Choroid plexus epithelial cell (primary cell): Measurements from ENCODE around the gene GRAMD4.

Experiments
- DNase-seq: peaks from one replicate; pipeline ENCODE4 v3.0.0-alpha.2; 2010; ENCODE audit warnings: low read depth
- H3K4me3 ChIP-seq: 2 replicates; pipeline ENCODE4 v1.5.1; 2011; ENCODE audit warnings: low read depth, mild to moderate bottlenecking, control low read depth, low read length, moderate library complexity
- CTCF ChIP-seq: conservative IDR thresholded peaks from 2 replicates; pipeline ENCODE4 v1.5.1; 2011; ENCODE audit warnings: low read depth, mild to moderate bottlenecking, control low read depth, inconsistent platforms, low read length, moderate library complexity

The GRAMD4 gene

DNA sequence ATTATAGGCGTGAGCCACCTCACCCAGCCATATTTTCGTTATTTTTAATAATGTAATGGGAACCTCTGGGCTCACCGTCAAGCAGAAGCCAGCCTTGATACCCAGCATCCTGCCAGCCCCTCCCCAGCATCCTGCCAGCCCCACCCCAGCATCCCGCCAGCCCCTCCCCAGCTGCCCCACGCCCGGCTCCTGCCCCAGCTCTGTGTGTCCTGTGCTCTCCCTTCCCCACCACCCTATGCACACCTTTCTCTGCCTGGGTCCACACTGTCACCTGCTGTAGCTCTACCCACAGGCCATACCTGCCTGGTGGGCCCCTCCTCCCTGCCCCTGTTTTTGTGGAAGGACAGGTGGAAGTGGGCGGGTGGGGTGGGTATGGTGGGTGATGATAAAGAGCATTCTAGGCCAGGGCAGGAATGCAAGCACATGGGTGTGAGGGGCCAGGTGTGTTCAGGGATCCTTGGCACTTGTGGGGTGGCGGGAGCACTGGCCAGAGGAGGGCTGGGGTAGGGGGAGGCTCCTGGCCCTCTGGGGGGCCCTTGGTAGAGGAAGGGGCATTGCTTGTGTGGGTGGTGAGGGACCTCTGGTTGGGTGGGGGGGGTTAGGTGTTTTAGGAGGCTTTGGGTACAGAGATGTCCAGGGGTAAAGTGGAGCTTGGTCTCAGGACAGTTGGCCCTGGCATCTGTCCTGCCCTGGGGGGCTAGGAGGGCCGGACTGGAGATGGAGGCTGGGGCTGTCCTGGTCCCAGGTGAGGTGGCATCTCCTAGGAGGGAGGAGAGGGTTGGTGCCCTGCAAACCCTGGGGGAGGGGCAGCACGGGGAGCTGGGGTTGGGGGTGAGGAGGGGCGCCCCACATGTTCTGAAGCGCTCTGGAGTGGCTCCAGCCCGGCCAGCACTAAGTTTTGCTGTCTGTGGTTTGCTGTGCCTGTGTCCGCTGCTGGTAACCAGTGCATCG, 25.9 kb upstream of the GRAMD4 start:
- no peak for DNase-seq
- no peak overlapping the region for H3K4me3 ChIP-seq
- no peak for TF ChIP-seq CTCF

DNA sequence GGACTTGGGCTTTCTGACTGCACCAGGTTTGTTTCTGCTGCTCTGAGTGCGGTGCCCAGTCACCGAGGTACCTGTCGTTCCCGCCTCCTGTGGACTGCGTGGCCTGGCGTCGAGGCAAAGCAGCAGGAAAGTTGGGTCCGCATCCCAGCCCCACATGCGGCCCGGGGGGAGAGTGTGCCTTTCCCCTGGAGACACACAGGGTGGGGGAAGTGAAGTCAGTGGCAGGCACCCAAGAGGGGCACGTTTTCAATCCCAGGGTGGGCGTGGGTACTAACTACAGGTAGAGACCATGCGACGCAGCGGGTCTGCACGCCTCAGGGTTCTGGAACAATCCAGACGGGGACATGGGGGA, 25.3 kb upstream of the GRAMD4 start:
- H3K4me3 ChIP-seq, result no peak overlapping the region

DNA sequence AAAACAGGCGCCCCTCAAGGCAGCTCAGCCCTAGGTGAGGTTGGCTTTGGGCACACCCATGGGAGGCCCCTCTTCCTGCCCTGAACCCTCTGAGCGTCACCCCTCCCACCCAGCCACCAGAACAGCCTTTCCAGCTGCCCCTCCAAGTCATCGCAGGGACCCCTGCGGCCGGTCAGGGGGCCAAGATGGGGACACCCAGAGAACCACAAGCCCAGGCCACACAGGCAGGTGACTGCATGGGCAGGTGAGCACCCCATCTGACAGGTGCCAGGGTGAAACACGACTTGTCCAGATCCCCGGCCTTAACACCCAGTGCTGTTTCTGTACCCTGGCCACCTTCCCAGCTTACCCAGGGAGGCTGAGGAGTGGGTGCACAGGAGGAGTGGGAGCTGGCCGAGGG, 24.6 kb upstream of the GRAMD4 start:
- no peak for DNase-seq
- no peak overlapping the region for H3K4me3 ChIP-seq
- TF ChIP-seq CTCF, result no peak

More for the DNA sequence above, 25.3 kb upstream of the GRAMD4 start:
- no peak for DNase-seq
- TF ChIP-seq CTCF, result no peak

GRCh38 chr22:46596032-46596441, 24.1 kb upstream of the GRAMD4 start:
- no peak for DNase-seq
- no peak overlapping the region for H3K4me3 ChIP-seq

GRCh38 chr22:46596819-46597218, 23.4 kb upstream of the GRAMD4 start:
- no peak for DNase-seq
- no peak overlapping the region for H3K4me3 ChIP-seq
- no peak for TF ChIP-seq CTCF

More at GRCh38 chr22:46596032-46596441, 24.1 kb upstream of the GRAMD4 start:
- TF ChIP-seq CTCF, result no peak

DNA sequence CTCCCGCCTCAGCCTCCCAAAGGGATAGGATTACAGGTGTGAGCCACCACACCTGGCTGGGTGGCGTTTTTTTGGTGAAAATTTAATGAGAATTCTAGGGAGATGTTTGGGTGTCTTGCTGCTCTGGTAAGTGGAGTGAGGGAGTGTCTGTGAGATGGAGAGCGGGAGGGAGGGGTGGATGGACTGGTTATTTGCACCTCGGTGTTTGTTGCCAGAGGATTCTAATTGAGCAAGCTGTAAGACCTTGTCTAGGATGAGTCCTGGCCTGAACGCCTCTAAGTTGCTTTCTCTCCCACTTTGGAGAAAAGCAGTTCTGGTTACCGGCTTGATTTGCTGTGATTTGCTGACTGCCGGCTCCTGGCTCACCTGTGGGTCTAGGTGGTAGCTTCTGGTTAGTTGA, 22.0 kb upstream of the GRAMD4 start:
- H3K4me3 ChIP-seq, result no peak overlapping the region
- TF ChIP-seq CTCF, result no peak
- no peak for DNase-seq
